Ascending aorta (tissue), 2 donors: ENCODE measurements around the gene DLL4. TPM values are rescaled to one million over a fixed set of nuclear protein-coding genes. Genes with fewer than 3 reads are reported as not detected.

Experiments used
- DNase-seq, 2 donors: peaks; one replicate each; pipeline ENCODE4 v3.0.0-alpha.2; 2019; ENCODE audit warnings: low spot score in 2 of 2
- H3K27ac ChIP-seq, 2 donors: fragments of 200-600 bp; sonication (generic); one replicate each; pipeline ENCODE4 v1.5.1; 2016 to 2017; ENCODE audit warnings: mild to moderate bottlenecking in 1 of 2
- H3K27me3 ChIP-seq: fragments of 200-600 bp; sonication (generic); one replicate; pipeline ENCODE4 v1.5.1; 2017
- H3K36me3 ChIP-seq, 2 donors: fragments of 200-600 bp; sonication (generic); one replicate each; pipeline ENCODE4 v1.5.1; 2016
- H3K4me1 ChIP-seq, 2 donors: fragments of 200-600 bp; sonication (generic); one replicate each; pipeline ENCODE4 v1.5.1; 2016 to 2017; ENCODE audit warnings: mild to moderate bottlenecking in 1 of 2
- H3K4me3 ChIP-seq, 2 donors: fragments of 200-600 bp; sonication (generic); one replicate each; pipeline ENCODE4 v1.5.1; 2016 to 2017; ENCODE audit warnings: mild to moderate bottlenecking in 1 of 2
- H3K9me3 ChIP-seq, 2 donors: fragments of 200-600 bp; sonication (generic); one replicate each; pipeline ENCODE4 v1.5.1; 2016
- intact Hi-C: fragments of 100-400 bp; cut with DNase I; formaldehyde crosslinking; loops from one replicate; pipeline ENCODE4 v1.15.1; 2023
- total RNA-seq: library from RNA; depleted of rRNA; stranded (reverse); fragments of >200 nt; gene quantifications from one replicate; pipeline ENCODE4 v1.1.0, GENCODE V29; 2016
- TF ChIP-seq, protein P1 (sequence below), 3 experiments: fragments of 200-600 bp in 2 of 3; fragments of 450-650 bp in 1 of 3; sonication (generic) in 2 of 3; IDR thresholded peaks; one replicate each; pipeline ENCODE4 v1.5.1; 2016 to 2019; ENCODE audit warnings: antibody characterized with exemption in 3 of 3, mild to moderate bottlenecking in 1 of 3, moderate library complexity in 1 of 3

DLL4 gene
- total RNA-seq, 1 donor from 2014 or later, result 30.2 TPM

DNA sequence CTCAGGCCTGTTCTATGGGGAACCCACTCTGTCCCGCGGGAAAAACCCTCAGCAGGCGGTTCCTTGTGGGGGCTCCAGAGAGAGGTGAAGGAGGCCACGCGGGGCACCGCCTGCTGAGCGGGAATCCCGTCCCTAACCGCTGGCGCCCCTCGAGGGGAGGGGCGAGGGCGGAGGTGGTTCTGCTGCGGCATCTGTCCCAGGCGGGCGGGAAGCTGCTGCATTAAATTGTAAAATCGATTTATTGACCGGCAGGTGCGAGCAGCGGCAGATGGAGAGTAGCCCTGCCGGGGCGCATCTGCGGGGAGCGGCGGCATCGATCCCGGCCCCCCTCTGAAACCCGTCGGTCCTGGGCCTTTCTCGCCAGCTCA, 3.7 kb upstream of the DLL4 start:
- no peak for DNase-seq
- Histone ChIP-seq H3K27me3 (no peaks in the 10 kb centered on the region), H3K36me3 (no peaks in the 10 kb centered on the region), H3K9me3 (no peaks in the 10 kb centered on the region), H3K4me3 (peak overlapping the region in 1 of 2 donors; percentile 51), H3K27ac (no peak overlapping the region), H3K4me1 (peaks cover 23 to 37% of the 10 kb centered on the region in 2 donors)
- TF ChIP-seq, protein P1, sequence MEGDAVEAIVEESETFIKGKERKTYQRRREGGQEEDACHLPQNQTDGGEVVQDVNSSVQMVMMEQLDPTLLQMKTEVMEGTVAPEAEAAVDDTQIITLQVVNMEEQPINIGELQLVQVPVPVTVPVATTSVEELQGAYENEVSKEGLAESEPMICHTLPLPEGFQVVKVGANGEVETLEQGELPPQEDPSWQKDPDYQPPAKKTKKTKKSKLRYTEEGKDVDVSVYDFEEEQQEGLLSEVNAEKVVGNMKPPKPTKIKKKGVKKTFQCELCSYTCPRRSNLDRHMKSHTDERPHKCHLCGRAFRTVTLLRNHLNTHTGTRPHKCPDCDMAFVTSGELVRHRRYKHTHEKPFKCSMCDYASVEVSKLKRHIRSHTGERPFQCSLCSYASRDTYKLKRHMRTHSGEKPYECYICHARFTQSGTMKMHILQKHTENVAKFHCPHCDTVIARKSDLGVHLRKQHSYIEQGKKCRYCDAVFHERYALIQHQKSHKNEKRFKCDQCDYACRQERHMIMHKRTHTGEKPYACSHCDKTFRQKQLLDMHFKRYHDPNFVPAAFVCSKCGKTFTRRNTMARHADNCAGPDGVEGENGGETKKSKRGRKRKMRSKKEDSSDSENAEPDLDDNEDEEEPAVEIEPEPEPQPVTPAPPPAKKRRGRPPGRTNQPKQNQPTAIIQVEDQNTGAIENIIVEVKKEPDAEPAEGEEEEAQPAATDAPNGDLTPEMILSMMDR (IDR thresholded peaks at IDR 0.05), result no peak
- intact Hi-C loops, result no loop called here

DNA sequence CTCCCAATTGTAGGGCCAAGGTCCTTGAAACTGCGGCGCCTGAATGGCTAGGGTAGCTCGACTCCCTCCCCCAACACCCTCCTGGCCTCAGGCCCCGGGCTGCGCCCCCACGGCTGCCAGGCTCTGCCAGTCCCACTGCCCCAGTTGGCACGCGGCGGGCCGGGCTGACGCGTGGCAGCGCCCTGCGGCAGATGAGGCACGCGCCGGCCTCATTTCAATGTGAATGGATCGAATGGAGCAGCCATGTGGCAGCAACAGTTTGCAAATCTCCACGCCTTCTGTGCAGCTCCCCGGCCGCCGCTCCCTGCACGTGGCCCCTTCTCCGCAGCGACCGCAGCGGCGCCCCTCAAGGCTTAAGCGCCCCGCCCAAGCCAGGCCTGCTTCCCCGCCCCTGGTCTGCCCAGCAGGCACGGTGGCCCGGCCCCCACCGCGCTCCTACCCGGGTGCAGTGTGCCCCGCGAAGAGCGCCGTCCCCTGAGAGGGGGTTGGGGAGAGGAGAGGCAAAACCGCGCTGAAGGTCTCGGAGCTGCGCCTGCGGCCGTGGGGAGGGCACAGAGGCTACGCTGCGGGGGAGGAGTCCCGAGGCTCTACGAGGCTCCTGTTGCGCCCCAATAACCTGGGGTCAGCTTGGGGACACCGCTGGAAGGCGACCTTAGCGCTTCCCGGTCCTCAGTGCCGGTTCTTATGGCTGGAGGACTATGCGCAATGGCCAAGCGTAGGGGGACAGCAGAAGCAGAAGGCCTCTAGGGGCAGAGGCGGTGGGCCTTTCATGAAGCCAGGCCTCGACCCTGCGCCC, 3.1 kb upstream of the DLL4 start:
- H3K27ac ChIP-seq, result no peak overlapping the region
- peak overlapping the region; percentile 18 to 51 for H3K4me3 ChIP-seq
- no peak for DNase-seq
- TF ChIP-seq, protein P1 (IDR thresholded peaks at IDR 0.05), result no peak
- no peaks in the 10 kb centered on the region for H3K36me3 ChIP-seq
- H3K4me1 ChIP-seq, result peaks cover 28 to 43% of the 10 kb centered on the region in 2 donors
- H3K27me3 ChIP-seq, result peaks cover 3% of the 10 kb centered on the region
- intact Hi-C loops, result no loop called here
- H3K9me3 ChIP-seq, result no peaks in the 10 kb centered on the region

DNA sequence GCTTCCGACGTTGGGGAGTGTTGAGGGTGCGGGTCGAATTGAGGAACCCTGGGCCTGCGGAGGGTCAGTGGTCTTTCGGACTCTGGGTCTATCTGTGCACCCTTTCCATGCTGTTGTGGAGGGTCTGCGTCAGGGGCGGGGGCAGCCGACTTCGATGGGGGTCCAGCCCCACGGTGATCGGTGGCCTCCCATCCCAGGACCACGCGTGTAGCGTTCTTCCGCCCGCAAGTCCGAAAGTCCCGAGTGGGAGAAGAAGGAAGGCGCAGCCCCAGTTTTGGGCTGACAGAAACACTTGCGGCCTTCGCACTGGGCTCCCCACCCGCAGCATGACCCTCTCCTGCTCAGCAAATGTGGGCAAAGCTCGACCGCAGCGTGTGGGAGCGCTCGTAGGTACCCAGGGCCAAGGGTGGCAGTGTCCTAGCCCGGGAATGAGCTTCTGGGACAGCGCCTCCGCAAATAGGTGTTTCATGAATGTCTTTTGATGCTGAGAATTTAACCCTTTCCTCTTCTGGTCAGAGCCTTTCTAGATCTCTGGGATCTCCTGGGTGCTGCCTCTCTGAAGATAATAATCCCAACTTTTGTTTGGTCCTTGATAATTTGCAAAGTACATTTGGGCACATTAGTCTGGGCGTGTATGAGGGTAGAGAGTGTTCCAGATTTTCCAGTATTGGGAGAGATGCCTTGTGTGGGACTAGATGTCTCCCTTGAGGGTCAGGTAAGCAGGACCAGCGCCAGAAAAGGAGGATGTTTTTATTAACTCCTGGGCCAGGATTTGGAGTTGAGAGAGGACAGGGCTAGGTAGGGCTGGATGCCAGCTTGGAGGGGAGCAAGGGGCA, 2.3 kb upstream of the DLL4 start:
- H3K27ac ChIP-seq, result no peak overlapping the region
- intact Hi-C loops, result no loop called here
- H3K4me1 ChIP-seq, result peaks cover 28 to 45% of the 10 kb centered on the region in 2 donors
- no peaks in the 10 kb centered on the region for H3K9me3 ChIP-seq
- no peak for DNase-seq
- H3K36me3 ChIP-seq, result no peaks in the 10 kb centered on the region
- peak overlapping the region in 1 of 2 donors; percentile 66 for H3K4me3 ChIP-seq
- TF ChIP-seq, protein P1 (IDR thresholded peaks at IDR 0.05), result no peak
- peaks cover 8% of the 10 kb centered on the region for H3K27me3 ChIP-seq

DNA sequence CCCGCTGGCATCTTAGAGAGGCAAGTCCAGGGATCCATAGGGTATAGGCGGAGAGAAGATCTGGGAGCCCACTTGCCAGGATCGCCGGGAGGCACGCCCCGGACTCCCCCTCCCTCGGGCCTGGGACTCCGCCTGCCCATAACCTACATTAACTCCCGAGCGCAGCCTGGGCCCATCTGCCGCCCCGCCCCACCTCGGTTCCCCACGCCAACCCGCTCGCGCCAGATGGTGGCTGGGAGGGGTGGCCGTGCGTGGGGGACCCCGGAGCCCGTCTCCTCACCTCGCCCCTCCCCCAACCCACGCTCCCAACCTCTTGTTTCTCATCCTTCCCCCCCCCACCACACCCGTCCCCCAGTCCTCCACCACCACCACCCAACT, 1.7 kb upstream of the DLL4 start:
- intact Hi-C loops, result no loop called here
- TF ChIP-seq, protein P1 (IDR thresholded peaks at IDR 0.05), result no peak
- Histone ChIP-seq H3K4me1 (peaks cover 28 to 45% of the 10 kb centered on the region in 2 donors), H3K9me3 (no peaks in the 10 kb centered on the region), H3K27ac (no peak overlapping the region), H3K36me3 (no peaks in the 10 kb centered on the region), H3K27me3 (peaks cover 8% of the 10 kb centered on the region), H3K4me3 (peak overlapping the region; percentile 45 to 66)
- no peak for DNase-seq

DNA sequence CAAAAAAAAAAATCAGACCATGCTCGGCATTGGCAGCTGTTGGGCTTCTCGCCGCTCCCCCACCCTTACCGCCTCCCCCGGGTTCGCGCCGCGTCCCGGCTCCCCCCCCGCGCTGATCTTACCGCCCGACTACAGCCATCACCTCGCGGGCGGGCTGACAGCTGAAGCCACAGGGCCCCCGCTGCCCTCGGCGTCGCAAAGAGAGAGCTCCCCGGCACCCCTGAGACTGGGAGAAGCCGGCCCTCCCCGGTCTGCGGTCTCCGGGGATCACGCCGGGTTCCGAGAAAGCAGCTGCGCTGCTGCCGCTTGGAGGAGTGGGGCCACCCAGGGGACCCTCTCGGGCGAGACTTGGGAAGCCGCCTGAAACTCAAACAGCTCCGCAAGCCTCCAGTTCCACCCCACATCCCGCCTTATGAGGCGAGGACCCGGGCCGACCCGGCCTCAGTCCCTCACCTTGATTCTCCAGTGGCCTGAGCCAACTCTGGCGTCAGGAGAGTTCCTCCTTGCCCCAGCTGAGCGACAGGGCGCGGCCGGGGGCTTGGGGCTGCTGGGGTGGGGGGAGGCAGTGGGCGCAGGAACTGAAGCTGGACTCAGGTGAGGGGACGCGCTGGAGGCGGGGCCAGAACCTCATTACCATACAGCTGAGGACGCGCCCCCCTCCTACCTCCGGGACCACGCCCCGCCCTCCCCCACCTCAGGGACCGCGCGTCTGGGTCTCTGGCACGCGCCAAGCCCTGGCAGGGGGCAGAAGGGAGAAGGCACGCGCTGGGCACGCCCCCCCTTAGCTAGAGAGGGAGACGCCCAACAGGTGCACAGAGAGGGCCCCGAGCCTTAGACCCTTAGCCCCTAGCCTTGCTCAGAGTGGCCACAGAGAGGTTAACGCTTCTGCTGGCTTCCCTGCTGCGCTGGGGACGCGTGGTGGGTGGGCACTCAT, 1.0 kb upstream of the DLL4 start:
- Histone ChIP-seq H3K4me3 (peak overlapping the region; percentile 45 to 66), H3K27ac (no peak overlapping the region), H3K27me3 (peaks cover 8% of the 10 kb centered on the region), H3K9me3 (no peaks in the 10 kb centered on the region), H3K36me3 (no peaks in the 10 kb centered on the region), H3K4me1 (peaks cover 28 to 45% of the 10 kb centered on the region in 2 donors)
- intact Hi-C loops, result no loop called here
- no peak for DNase-seq
- TF ChIP-seq, protein P1 (IDR thresholded peaks at IDR 0.05), result no peak
